BJ (cell line): ENCODE results near the gene C10orf90. TPM values are rescaled to one million over a fixed set of nuclear protein-coding genes. Genes with fewer than 3 reads are reported as not detected.

Experiments used
- CTCF ChIA-PET: fragments of 350-600 bp; formaldehyde crosslinking; extraction: SDS; loops from one replicate; lab custom pipeline; 2021; ENCODE audit warnings: antibody characterized with exemption, inconsistent platforms; lab: Yijun Ruan, JAX
- POLR2A ChIA-PET: fragments of 300-600 bp; sonication (Branson Sonifier 250); formaldehyde crosslinking; extraction: SDS; loops from one replicate; lab custom pipeline; 2021; ENCODE audit warnings: antibody characterized with exemption; lab: Charles Lee
- DNase-seq: peaks from one replicate; pipeline ENCODE4 v3.0.0-alpha.2; 2011; ENCODE audit warnings: low read depth
- H3K27me3 ChIP-seq: 2 replicates; pipeline ENCODE4 v1.6.0; 2011; ENCODE audit warnings: low read length; ENCODE audit not compliant: control insufficient read depth, insufficient read depth
- H3K36me3 ChIP-seq: 2 replicates; pipeline ENCODE4 v1.5.1; 2011; ENCODE audit warnings: low read length; ENCODE audit not compliant: control insufficient read depth, insufficient read depth
- H3K4me3 ChIP-seq: 2 replicates; pipeline ENCODE4 v1.5.1; 2011; ENCODE audit warnings: low read depth, mild to moderate bottlenecking, control low read depth, low read length
- polyA plus RNA-seq: library from polyadenylated mRNA; depleted of rRNA; stranded (reverse); fragments of >200 nt; gene quantifications from 2 replicates; pipeline ENCODE4 v1.2.3, GENCODE V29; 2011
- TF ChIP-seq, protein P1 (sequence below): IDR thresholded peaks from 2 replicates; pipeline ENCODE4 v1.5.1; 2011; ENCODE audit warnings: low read depth, mild to moderate bottlenecking, control low read depth, inconsistent platforms, low read length, moderate library complexity; ENCODE audit not compliant: insufficient read depth

The C10orf90 gene
- polyA plus RNA-seq, 1 experiment, result not detected

DNA sequence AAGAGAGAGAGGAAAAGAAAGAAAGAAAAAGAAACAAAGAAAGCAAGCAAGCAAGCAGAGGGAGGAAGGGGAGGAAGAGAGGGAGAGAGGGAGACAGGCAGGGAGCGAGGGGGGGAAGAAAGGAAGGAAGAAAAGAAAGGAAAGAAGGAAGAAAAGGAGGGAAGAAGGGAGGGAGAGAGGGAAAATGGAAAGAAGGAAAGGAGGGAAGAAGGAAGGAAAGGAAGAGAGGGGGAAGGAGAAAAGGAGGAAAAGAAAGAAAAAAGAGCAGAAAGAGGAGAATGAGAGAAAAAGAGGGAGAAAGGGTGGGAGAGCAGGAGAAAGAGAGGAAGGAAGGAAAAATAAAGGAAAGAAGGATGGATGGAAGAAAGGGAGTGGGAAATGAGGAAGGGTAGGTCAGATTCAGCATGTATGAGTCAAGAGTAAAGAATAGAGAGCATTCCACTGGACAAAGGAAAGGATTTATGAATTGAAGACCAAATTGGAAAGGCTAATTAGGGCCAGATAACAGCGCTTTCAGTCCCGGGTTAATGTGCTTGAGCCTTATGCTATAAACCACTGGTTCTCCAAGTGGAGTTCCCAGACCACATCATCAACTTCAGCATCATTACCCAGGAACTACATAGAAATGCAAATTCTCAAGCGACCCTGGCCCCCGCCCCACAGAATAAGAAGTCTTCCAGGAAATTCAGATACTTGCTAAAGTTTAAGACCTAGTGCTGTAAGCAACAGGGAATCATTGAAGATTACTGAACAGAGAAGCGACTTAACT, 85.1 kb downstream of the C10orf90 start:
- TF ChIP-seq, protein P1, sequence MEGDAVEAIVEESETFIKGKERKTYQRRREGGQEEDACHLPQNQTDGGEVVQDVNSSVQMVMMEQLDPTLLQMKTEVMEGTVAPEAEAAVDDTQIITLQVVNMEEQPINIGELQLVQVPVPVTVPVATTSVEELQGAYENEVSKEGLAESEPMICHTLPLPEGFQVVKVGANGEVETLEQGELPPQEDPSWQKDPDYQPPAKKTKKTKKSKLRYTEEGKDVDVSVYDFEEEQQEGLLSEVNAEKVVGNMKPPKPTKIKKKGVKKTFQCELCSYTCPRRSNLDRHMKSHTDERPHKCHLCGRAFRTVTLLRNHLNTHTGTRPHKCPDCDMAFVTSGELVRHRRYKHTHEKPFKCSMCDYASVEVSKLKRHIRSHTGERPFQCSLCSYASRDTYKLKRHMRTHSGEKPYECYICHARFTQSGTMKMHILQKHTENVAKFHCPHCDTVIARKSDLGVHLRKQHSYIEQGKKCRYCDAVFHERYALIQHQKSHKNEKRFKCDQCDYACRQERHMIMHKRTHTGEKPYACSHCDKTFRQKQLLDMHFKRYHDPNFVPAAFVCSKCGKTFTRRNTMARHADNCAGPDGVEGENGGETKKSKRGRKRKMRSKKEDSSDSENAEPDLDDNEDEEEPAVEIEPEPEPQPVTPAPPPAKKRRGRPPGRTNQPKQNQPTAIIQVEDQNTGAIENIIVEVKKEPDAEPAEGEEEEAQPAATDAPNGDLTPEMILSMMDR, result no peak
- ChIA-PET POLR2A (no interaction called here), CTCF (no interaction called here)
- DNase-seq, result no peak
- Histone ChIP-seq H3K36me3 (no peaks in the 10 kb centered on the region), H3K4me3 (no peak overlapping the region), H3K27me3 (peaks cover 2% of the 10 kb centered on the region)

DNA sequence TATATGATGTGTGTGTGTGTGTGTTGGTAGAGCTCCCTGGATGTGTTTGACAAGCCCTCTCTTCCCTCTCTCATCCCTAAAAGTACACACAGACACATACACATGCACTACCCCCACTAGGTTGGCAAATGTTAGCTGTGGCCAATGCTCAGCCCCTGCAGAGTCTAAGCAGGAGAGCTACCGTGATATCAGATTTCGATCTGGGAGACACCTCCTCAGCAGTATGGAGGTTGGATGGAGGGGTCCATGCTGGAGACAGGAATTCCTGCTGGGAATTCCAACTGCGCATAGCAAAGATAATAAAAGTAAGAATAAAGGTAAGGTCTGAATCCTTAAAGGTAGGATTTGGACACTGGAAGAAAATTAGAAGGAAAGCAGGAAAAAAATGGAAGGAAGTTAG, 85.7 kb downstream of the C10orf90 start:
- TF ChIP-seq, protein P1, result no peak
- CTCF ChIA-PET, result no interaction called here
- no peak for DNase-seq
- peaks cover 2% of the 10 kb centered on the region for H3K27me3 ChIP-seq
- no peaks in the 10 kb centered on the region for H3K36me3 ChIP-seq
- POLR2A ChIA-PET, result no interaction called here
- H3K4me3 ChIP-seq, result no peak overlapping the region

DNA sequence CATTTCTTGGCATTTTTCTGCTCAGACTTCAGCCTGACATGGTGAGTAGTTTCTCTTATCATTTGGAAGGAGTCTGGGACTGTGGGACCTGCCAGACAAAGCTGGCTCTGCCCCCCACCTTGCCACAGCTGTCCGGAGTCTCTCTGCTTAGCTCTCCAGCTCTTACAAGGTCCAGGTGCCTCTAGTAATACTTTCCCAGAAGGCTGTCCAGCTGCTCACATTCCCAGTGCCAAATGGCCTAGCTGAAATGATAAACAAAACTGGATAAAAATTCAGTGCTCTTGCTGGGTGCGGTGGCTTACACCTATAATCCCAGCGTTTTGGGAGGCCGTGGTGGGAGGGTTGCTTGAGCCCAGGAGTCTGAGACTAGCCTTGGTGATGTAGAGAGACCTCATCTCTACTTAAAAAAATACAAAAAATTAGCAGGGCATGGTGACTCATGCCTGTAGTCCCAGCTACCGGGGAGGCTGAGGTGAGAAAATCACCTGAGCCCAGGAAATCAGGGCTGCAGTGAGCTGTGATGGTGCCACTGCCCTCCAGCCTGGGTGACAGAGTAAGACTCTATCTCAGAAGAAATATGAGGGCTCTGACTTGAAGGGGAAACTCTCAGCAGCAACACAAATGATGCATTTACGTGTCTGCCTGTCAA, 86.8 kb downstream of the C10orf90 start:
- no peak for DNase-seq
- Histone ChIP-seq H3K36me3 (no peaks in the 10 kb centered on the region), H3K4me3 (no peak overlapping the region), H3K27me3 (peaks cover 2% of the 10 kb centered on the region)
- TF ChIP-seq, protein P1, result no peak
- CTCF ChIA-PET, result no interaction called here
- POLR2A ChIA-PET, result no interaction called here

DNA sequence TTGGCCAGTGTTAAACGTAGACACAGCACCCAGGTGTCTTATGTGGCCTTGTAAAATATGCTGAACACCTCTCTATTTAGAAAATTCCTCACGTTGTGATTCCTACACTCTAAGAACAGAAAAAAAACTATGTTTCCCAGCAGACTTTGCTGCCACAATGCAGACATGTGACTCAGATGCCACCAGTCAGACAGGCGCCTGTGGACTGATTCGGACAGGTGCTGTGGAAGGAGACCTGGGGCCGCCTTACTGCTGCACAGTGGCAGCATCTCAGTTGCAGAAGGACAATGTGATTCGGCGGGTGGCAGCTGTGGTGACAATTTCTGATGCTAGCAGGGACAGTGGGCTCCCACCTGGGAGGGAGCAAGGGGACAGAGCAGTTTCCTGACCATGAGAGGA, 88.8 kb downstream of the C10orf90 start:
- POLR2A ChIA-PET, result no interaction called here
- CTCF ChIA-PET, result no interaction called here
- TF ChIP-seq, protein P1, result no peak
- peaks cover 2% of the 10 kb centered on the region for H3K27me3 ChIP-seq
- H3K36me3 ChIP-seq, result no peaks in the 10 kb centered on the region
- DNase-seq, result no peak
- H3K4me3 ChIP-seq, result no peak overlapping the region

GRCh38 chr10:126580873-126581647, 89.4 kb downstream of the C10orf90 start:
- no peak overlapping the region for H3K4me3 ChIP-seq
- ChIA-PET POLR2A (no interaction called here), CTCF (no interaction called here)
- no peak for DNase-seq
- H3K36me3 ChIP-seq, result no peaks in the 10 kb centered on the region
- H3K27me3 ChIP-seq, result no peaks in the 10 kb centered on the region; the same call in 1 of the 2 replicates
- TF ChIP-seq, protein P1, result no peak
